SK-N-SH treated with all-trans-retinoic acid at 6 μM for 48 hours (cell line): ENCODE data around the gene MYO16.
A peak's percentile ranks its signal among the peaks of the same experiment; 100 is the strongest.

Experiments
- ATAC-seq: fragments of 200-7000 bp; cut with Tn5 transposase; 3 replicates; pipeline ENCODE4 v1.9.1; 2020; ENCODE audit warnings: mild to moderate bottlenecking, moderate library complexity
- BACH2 ChIP-seq: fragments of 250-450 bp; sonication (Bioruptor Pico); IDR thresholded peaks from 2 replicates; pipeline ENCODE4 v1.9.0; 2021; ENCODE audit warnings: mild to moderate bottlenecking, borderline replicate concordance
- CSDC2 ChIP-seq: fragments of 250-450 bp; sonication (Bioruptor Pico); IDR thresholded peaks from 2 replicates; pipeline ENCODE4 v1.5.0; 2020; ENCODE audit warnings: mild to moderate bottlenecking, moderate library complexity
- ESRRG ChIP-seq: fragments of 250-450 bp; sonication (Bioruptor Pico); IDR thresholded peaks from 2 replicates; pipeline ENCODE4 v1.6.1; 2021; ENCODE audit warnings: mild to moderate bottlenecking
- GLIS3 ChIP-seq: fragments of 250-450 bp; sonication (Bioruptor Pico); IDR thresholded peaks from 2 replicates; pipeline ENCODE4 v1.5.0; 2020; ENCODE audit warnings: mild to moderate bottlenecking, moderate library complexity
- ISL1 ChIP-seq: fragments of 250-450 bp; sonication (Bioruptor Pico); IDR thresholded peaks from 2 replicates; pipeline ENCODE4 v2.1.2; 2022; ENCODE audit warnings: mild to moderate bottlenecking, moderate library complexity
- OSR1 ChIP-seq: fragments of 250-450 bp; sonication (Bioruptor Pico); IDR thresholded peaks from 2 replicates; pipeline ENCODE4 v1.8.0; 2022; ENCODE audit warnings: moderate library complexity, mild to moderate bottlenecking, inconsistent platforms
- RARB ChIP-seq: fragments of 250-450 bp; sonication (Bioruptor Pico); IDR thresholded peaks from 2 replicates; pipeline ENCODE4 v1.8.0; 2021; ENCODE audit warnings: mild to moderate bottlenecking, moderate library complexity
- SNAI2 ChIP-seq: fragments of 250-450 bp; sonication (Bioruptor Pico); IDR thresholded peaks from 2 replicates; pipeline ENCODE4 v1.5.0; 2020; ENCODE audit warnings: mild to moderate bottlenecking, moderate library complexity
- TCF4 ChIP-seq: fragments of 250-450 bp; sonication (Bioruptor Pico); IDR thresholded peaks from 2 replicates; pipeline ENCODE4 v1.8.0; 2021; ENCODE audit warnings: mild to moderate bottlenecking, moderate library complexity, borderline replicate concordance
- ZC3H10 ChIP-seq: fragments of 250-450 bp; sonication (Bioruptor Pico); IDR thresholded peaks from 2 replicates; pipeline ENCODE4 v1.5.1; 2021; ENCODE audit warnings: mild to moderate bottlenecking, moderate library complexity
- ZFP3 ChIP-seq: fragments of 250-450 bp; sonication (Bioruptor Pico); IDR thresholded peaks from 2 replicates; pipeline ENCODE4 v1.5.0; 2020; ENCODE audit warnings: mild to moderate bottlenecking, moderate library complexity
- ZFP30 ChIP-seq: fragments of 450-650 bp; formaldehyde crosslinking; IDR thresholded peaks from 2 replicates; pipeline ENCODE4 v1.5.0; 2022; ENCODE audit warnings: mild to moderate bottlenecking, moderate library complexity
- ZNF565 ChIP-seq: fragments of 450-650 bp; formaldehyde crosslinking; conservative IDR thresholded peaks from 2 replicates; pipeline ENCODE4 v1.5.0; 2020; ENCODE audit warnings: low read depth, mild to moderate bottlenecking, moderate library complexity
- ZNF70 ChIP-seq: fragments of 450-650 bp; formaldehyde crosslinking; IDR thresholded peaks from 2 replicates; pipeline ENCODE4 v1.5.0; 2020; ENCODE audit warnings: mild to moderate bottlenecking, moderate library complexity
- ZNF8 ChIP-seq: fragments of 450-650 bp; formaldehyde crosslinking; IDR thresholded peaks from 2 replicates; pipeline ENCODE4 v1.5.0; 2020; ENCODE audit warnings: mild to moderate bottlenecking, moderate library complexity
- TF ChIP-seq, protein P1 (sequence below): fragments of 250-450 bp; sonication (Bioruptor Pico); IDR thresholded peaks from 2 replicates; pipeline ENCODE4 v1.5.1; 2021; ENCODE audit warnings: mild to moderate bottlenecking, moderate library complexity
- TF ChIP-seq, protein P2 (sequence below): fragments of 250-450 bp; sonication (Bioruptor Pico); IDR thresholded peaks from 2 replicates; pipeline ENCODE4 v1.5.1; 2020; ENCODE audit warnings: low read depth, mild to moderate bottlenecking, moderate library complexity
- TF ChIP-seq, protein P3 (sequence below): fragments of 250-450 bp; sonication (Bioruptor Pico); IDR thresholded peaks from 2 replicates; pipeline ENCODE4 v1.8.0; 2020; ENCODE audit warnings: mild to moderate bottlenecking, moderate library complexity, borderline replicate concordance

Gene MYO16

DNA sequence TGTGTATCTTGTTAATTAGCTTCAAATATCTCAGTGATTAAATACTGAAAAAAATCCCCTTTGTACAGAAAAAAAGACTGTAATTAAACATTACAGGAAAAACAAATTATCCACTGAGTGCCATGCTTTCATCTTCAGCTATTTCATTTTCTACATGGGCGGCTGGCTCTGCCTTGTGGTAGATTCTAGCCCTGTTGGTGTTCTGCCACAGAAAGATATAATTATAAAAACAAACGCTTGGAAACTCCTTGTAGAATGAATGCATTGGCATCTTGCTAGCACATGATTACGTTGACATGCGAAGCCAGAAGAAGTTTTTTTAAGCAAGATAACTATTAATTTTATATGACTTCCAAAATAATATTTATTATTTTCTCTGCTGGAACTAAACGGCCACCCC lies 496.8 kb downstream of the MYO16 start:
- TF ChIP-seq ZNF8 (CRISPR knock-in tag): no peak
- no peak for TF ChIP-seq ZC3H10 (CRISPR knock-in tag)
- no peak for TF ChIP-seq ZFP3
- TF ChIP-seq ISL1: no peak
- no peak for TF ChIP-seq TCF4
- TF ChIP-seq, protein P1, sequence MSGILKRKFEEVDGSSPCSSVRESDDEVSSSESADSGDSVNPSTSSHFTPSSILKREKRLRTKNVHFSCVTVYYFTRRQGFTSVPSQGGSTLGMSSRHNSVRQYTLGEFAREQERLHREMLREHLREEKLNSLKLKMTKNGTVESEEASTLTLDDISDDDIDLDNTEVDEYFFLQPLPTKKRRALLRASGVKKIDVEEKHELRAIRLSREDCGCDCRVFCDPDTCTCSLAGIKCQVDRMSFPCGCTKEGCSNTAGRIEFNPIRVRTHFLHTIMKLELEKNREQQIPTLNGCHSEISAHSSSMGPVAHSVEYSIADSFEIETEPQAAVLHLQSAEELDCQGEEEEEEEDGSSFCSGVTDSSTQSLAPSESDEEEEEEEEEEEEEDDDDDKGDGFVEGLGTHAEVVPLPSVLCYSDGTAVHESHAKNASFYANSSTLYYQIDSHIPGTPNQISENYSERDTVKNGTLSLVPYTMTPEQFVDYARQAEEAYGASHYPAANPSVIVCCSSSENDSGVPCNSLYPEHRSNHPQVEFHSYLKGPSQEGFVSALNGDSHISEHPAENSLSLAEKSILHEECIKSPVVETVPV (CRISPR knock-in tag): no peak
- TF ChIP-seq OSR1 (CRISPR knock-in tag): no peak
- TF ChIP-seq, protein P2, sequence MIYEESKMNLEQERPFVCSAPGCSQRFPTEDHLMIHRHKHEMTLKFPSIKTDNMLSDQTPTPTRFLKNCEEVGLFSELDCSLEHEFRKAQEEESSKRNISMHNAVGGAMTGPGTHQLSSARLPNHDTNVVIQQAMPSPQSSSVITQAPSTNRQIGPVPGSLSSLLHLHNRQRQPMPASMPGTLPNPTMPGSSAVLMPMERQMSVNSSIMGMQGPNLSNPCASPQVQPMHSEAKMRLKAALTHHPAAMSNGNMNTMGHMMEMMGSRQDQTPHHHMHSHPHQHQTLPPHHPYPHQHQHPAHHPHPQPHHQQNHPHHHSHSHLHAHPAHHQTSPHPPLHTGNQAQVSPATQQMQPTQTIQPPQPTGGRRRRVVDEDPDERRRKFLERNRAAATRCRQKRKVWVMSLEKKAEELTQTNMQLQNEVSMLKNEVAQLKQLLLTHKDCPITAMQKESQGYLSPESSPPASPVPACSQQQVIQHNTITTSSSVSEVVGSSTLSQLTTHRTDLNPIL (CRISPR knock-in tag): no peak
- no peak for TF ChIP-seq ZNF70 (CRISPR knock-in tag)
- TF ChIP-seq ZNF565: no peak
- TF ChIP-seq SNAI2 (CRISPR knock-in tag): no peak
- ATAC-seq: no peak

DNA sequence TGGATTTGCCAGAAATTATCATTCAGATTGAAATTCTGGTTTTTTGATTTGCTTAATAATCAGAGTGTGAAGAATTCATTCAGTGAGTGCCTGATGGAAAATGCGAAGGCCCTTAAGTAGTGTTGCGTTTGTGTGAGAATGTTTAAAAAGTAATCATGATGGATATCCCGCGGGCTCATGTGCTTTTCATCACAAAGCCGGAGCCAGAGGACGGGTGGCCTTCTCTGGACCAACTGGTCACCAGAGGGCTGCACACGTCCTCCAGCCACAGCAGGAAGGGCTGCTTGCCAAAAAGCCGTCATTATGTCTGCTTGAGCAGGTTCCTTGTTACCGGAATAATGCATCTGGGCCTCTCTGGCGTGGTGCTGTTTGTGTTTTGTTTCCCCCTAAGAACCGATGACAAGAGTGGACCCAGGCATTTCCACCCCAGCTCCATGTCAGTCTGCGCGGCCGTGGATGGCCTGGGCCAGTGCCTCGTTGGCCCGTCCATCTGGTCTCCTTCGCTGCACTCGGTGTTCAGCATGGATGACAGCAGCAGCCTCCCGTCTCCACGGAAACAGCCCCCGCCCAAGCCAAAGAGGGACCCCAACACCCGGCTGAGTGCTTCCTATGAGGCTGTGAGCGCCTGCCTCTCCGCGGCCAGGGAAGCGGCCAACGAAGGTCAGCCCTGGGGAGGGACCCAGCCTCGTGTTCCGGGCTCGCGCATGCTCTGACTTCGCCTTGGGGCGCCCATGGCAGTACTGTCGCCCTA lies 497.7 kb downstream of the MYO16 start:
- TF ChIP-seq, protein P3, sequence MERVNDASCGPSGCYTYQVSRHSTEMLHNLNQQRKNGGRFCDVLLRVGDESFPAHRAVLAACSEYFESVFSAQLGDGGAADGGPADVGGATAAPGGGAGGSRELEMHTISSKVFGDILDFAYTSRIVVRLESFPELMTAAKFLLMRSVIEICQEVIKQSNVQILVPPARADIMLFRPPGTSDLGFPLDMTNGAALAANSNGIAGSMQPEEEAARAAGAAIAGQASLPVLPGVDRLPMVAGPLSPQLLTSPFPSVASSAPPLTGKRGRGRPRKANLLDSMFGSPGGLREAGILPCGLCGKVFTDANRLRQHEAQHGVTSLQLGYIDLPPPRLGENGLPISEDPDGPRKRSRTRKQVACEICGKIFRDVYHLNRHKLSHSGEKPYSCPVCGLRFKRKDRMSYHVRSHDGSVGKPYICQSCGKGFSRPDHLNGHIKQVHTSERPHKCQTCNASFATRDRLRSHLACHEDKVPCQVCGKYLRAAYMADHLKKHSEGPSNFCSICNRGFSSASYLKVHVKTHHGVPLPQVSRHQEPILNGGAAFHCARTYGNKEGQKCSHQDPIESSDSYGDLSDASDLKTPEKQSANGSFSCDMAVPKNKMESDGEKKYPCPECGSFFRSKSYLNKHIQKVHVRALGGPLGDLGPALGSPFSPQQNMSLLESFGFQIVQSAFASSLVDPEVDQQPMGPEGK (CRISPR knock-in tag): no peak
- TF ChIP-seq, protein P1 (CRISPR knock-in tag): no peak
- peak; percentile 26; the same call in 1 of the 3 replicates for ATAC-seq

DNA sequence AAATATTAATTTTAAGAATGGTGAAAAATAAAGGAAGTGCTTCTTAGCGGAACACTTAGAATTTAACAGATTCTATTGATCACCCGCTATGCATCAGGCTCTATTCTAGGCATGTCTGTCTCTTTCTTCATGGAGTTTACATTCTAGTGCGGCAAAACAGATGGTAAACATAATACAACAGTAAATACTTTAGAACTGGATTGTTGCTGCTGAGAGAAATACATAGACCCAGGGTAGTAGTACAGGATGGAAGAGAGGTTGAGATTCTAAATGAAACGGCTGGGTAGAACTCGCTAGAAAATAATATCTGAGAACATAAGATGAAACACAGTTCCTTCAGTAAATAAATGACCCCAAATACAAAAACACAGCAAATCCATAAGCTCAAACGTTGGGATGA lies 498.7 kb downstream of the MYO16 start:
- TF ChIP-seq SNAI2 (CRISPR knock-in tag) (no peak), ZFP3 (no peak), CSDC2 (CRISPR knock-in tag) (no peak), RARB (no peak), ZFP30 (CRISPR knock-in tag) (no peak), BACH2 (no peak), ZNF70 (CRISPR knock-in tag) (no peak)
- TF ChIP-seq, protein P1 (CRISPR knock-in tag): no peak

DNA sequence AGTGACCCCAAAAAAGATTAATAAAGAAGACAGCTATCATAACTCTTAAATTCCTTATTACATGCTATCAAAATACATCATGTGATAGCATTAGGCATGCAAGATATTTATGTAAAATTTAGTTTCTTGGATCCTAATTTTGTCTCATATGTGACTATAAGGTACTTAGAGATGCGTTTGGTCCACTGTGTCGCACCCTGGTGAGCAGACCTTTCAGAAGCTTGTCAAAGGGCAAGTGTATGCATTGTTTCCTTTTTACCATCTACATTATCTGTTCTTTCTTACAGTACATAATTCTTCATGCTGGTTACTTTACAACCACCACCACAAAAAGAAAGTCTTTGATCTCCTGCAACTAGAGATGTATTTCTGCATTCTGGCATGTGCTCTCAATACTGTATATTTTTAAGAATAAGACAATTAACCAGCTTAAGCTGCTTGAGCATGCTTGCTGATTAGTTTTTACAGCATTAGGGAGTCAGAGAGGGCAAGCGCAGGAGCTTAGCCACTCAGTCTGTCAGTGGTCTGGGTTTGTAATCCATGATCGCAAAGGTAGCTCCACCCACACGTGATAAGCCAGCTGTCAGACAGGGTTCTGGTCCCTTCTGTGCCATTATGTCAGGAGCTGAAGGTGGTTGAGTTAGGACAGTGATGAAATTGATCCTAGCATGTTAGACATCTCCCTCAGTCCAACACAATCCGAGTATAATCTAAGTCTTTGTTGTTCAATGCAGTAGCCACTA lies 500.9 kb downstream of the MYO16 start:
- TF ChIP-seq ZNF70 (CRISPR knock-in tag) (no peak), OSR1 (CRISPR knock-in tag) (no peak), GLIS3 (CRISPR knock-in tag) (no peak), ZNF565 (no peak)
- ATAC-seq: no peak

More for the DNA sequence above, 498.7 kb downstream of the MYO16 start:
- no peak for ATAC-seq

DNA sequence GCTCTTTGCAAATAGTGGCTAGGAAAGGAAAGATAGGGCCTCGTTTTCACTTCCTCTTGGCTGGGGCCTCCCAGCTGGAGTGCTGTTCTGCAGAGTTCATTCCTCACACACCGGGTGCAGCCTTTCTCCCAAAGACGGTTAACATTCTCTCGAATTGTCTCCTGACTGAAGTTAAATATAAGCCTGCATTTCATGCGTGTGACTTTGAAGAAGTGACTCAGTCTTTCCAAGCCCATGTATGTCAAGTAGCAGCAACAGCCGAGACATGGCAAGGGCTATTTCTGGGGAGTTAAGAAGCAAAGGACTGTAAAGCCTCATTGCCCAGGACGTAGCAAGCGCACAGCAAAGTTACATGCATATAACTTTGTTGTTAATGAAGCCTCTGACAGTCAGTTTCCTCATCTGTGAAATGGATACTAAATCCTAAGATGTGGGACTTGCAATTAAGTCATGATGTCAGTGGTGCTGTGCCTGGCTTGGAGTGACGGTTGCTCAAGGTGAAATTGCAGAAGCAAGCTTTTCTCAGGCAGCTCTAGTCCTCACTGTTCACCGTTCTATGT lies 502.4 kb downstream of the MYO16 start:
- TF ChIP-seq ESRRG (CRISPR knock-in tag) (no peak), ZFP30 (CRISPR knock-in tag) (no peak), SNAI2 (CRISPR knock-in tag) (no peak), GLIS3 (CRISPR knock-in tag) (no peak)
- TF ChIP-seq, protein P1 (CRISPR knock-in tag): no peak
- no peak for ATAC-seq
